SK-N-SH (cell line): ENCODE data around the gene PPP1R14B. TPM values are rescaled to one million over a fixed set of nuclear protein-coding genes. Genes with fewer than 3 reads are reported as not detected.

Experiments
- CTCF ChIA-PET: fragments of 300-600, 350-600 bp; formaldehyde crosslinking; extraction: SDS; loops from one replicate; lab custom pipeline; 2021; lab: Yijun Ruan, JAX
- POLR2A ChIA-PET: fragments of 350-600 bp; sonication (Branson Sonifier 250); formaldehyde crosslinking; extraction: SDS; loops from one replicate; lab custom pipeline; 2020; ENCODE audit warnings: antibody characterized with exemption, inconsistent platforms; lab: Yijun Ruan, JAX
- DNase-seq: peaks from one replicate; pipeline ENCODE4 v3.0.0; 2012
- H2AFZ ChIP-seq: fragments of 200-600 bp; sonication (generic); 2 replicates; pipeline ENCODE4 v1.8.1; 2016; ENCODE audit warnings: antibody characterized with exemption, mild to moderate bottlenecking, low read depth
- H3F3A ChIP-seq: fragments of 200-600 bp; sonication (generic); replicated peaks from 2 replicates; pipeline ENCODE3; 2016; ENCODE audit warnings: antibody characterized with exemption, mild to moderate bottlenecking; ENCODE audit not compliant: insufficient read depth
- H3K27ac ChIP-seq, 2 experiments: fragments of 200-500 bp in 1 of 2; fragments of 200-600 bp in 1 of 2; sonication (Bioruptor generic) in 1 of 2; sonication (generic), shearing (Covaris generic) in 1 of 2; 2 replicates each; pipeline versions ENCODE4 v1.5.1 to v1.6.1; 2014 to 2016; ENCODE audit warnings: low read depth in 2 of 2, inconsistent platforms in 1 of 2, low read length in 1 of 2, mild to moderate bottlenecking in 1 of 2, mixed read lengths in 1 of 2
- H3K27me3 ChIP-seq: fragments of 200-600 bp; sonication (generic), shearing (Covaris generic); 2 replicates; pipeline ENCODE4 v1.6.1; 2016; ENCODE audit warnings: mixed run types; ENCODE audit not compliant: insufficient read depth
- H3K36me3 ChIP-seq, 2 experiments: fragments of 200-500 bp in 1 of 2; fragments of 200-600 bp in 1 of 2; sonication (Bioruptor generic) in 1 of 2; sonication (generic) in 1 of 2; replicated peaks in 1 of 2; 2 replicates each; pipeline versions ENCODE3 to v1.5.1; 2014 to 2016; ENCODE audit warnings: low read length in 1 of 2, mild to moderate bottlenecking in 1 of 2; ENCODE audit not compliant: insufficient read depth in 2 of 2, control insufficient read depth in 1 of 2
- H3K4me1 ChIP-seq, 2 experiments: fragments of 200-500 bp in 1 of 2; fragments of 200-600 bp in 1 of 2; sonication (Bioruptor generic) in 1 of 2; sonication (generic), shearing (Covaris generic) in 1 of 2; 2 replicates each; pipeline versions ENCODE4 v1.5.1 to v1.6.1; 2014 to 2016; ENCODE audit warnings: low read depth in 1 of 2, low read length in 1 of 2, mixed run types in 1 of 2; ENCODE audit not compliant: insufficient read depth in 2 of 2, control insufficient read depth in 1 of 2
- H3K4me2 ChIP-seq: fragments of 200-600 bp; sonication (generic), shearing (Covaris generic); 2 replicates; pipeline ENCODE4 v1.6.1; 2017; ENCODE audit warnings: mixed run types
- H3K4me3 ChIP-seq, 2 experiments: fragments of 200-500 bp in 1 of 2; fragments of 200-600 bp in 1 of 2; sonication (Bioruptor generic) in 1 of 2; sonication (generic), shearing (Covaris generic) in 1 of 2; 2 replicates each; pipeline versions ENCODE4 v1.5.1 to v1.8.1; 2014 to 2016; ENCODE audit warnings: low read depth in 2 of 2, inconsistent platforms in 1 of 2, low read length in 1 of 2, mild to moderate bottlenecking in 1 of 2, mixed read lengths in 1 of 2, moderate library complexity in 1 of 2
- H3K79me2 ChIP-seq: fragments of 200-600 bp; sonication (generic); 2 replicates; pipeline ENCODE4 v1.8.1; 2017; ENCODE audit warnings: mild to moderate bottlenecking; ENCODE audit not compliant: insufficient read depth
- H3K9ac ChIP-seq: fragments of 200-600 bp; sonication (generic); 2 replicates; pipeline ENCODE4 v1.6.1; 2017; ENCODE audit warnings: mixed run types
- H3K9me2 ChIP-seq: fragments of 200-600 bp; sonication (generic); 2 replicates; pipeline ENCODE4 v1.6.1; 2017; ENCODE audit warnings: mixed run types
- H3K9me3 ChIP-seq: fragments of 200-600 bp; sonication (generic); 2 replicates; pipeline ENCODE4 v1.6.1; 2017; ENCODE audit warnings: mixed run types, mild to moderate bottlenecking, moderate library complexity
- H4K20me1 ChIP-seq: fragments of 200-600 bp; sonication (generic); 2 replicates; pipeline ENCODE4 v1.6.1; 2017; ENCODE audit warnings: mild to moderate bottlenecking, mixed run types; ENCODE audit not compliant: insufficient read depth
- EZH2phosphoT487 ChIP-seq: fragments of 200-600 bp; sonication (generic); IDR thresholded peaks from 2 replicates; pipeline ENCODE4 v1.6.1; 2017; ENCODE audit warnings: low read depth, mixed run types, mild to moderate bottlenecking, antibody characterized with exemption, moderate library complexity, borderline replicate concordance
- FOXM1 ChIP-seq: IDR thresholded peaks from 2 replicates; pipeline ENCODE4 v1.4.0; 2012; ENCODE audit warnings: low read depth, mild to moderate bottlenecking
- GATA2 ChIP-seq: sonication (generic); formaldehyde crosslinking; IDR thresholded peaks from 2 replicates; pipeline ENCODE4 v1.5.0; 2020; ENCODE audit warnings: mild to moderate bottlenecking, missing genetic modification reagents
- JUND ChIP-seq: IDR thresholded peaks from 2 replicates; pipeline ENCODE4 v1.4.0; 2012
- MXI1 ChIP-seq: IDR thresholded peaks from 2 replicates; pipeline ENCODE4 v1.6.1; 2012; ENCODE audit warnings: mild to moderate bottlenecking, low read depth, low read length, improper control_type of control experiment
- POLR2AphosphoS5 ChIP-seq: IDR thresholded peaks from 2 replicates; pipeline ENCODE4 v1.6.1; 2012; ENCODE audit warnings: low read depth, low read length
- RAD21 ChIP-seq: IDR thresholded peaks from 2 replicates; pipeline ENCODE4 v1.6.1; 2012; ENCODE audit warnings: mild to moderate bottlenecking, low read length
- REST ChIP-seq: IDR thresholded peaks from 2 replicates; pipeline ENCODE4 v1.6.1; 2012; ENCODE audit warnings: mild to moderate bottlenecking, low read depth, low read length, moderate library complexity
- RXRA ChIP-seq: IDR thresholded peaks from 2 replicates; pipeline ENCODE4 v1.4.0; 2012; ENCODE audit warnings: low read depth, mild to moderate bottlenecking, borderline replicate concordance
- TCF12 ChIP-seq: IDR thresholded peaks from 2 replicates; pipeline ENCODE4 v1.4.0; 2012
- TEAD4 ChIP-seq: IDR thresholded peaks from 2 replicates; pipeline ENCODE4 v1.4.0; 2012; ENCODE audit warnings: mild to moderate bottlenecking, borderline replicate concordance; ENCODE audit not compliant: insufficient read depth
- WGBS: methylation state at CpG from one replicate; pipeline ENCODE4 v1.1.6; 2017; ENCODE audit warnings: low lambda C conversion rate; 5-methylcytosine and 5-hydroxymethylcytosine counted together
- polyA plus RNA-seq, 3 experiments: library from polyadenylated mRNA; depleted of rRNA; stranded (reverse); fragments of >200 nt; gene quantifications; 2 replicates each; pipeline ENCODE4 v1.2.3, GENCODE V29; 2012
- TF ChIP-seq, protein P1 (sequence below): fragments of 200-600 bp; sonication (generic); IDR thresholded peaks from 2 replicates; pipeline ENCODE4 v1.6.1; 2017; ENCODE audit warnings: antibody characterized with exemption, mild to moderate bottlenecking, moderate library complexity
- TF ChIP-seq, protein P2 (sequence below): IDR thresholded peaks from 2 replicates; pipeline ENCODE4 v1.4.0; 2012; ENCODE audit warnings: low read depth, borderline replicate concordance
- TF ChIP-seq, protein P3 (sequence below): IDR thresholded peaks from 2 replicates; pipeline ENCODE4 v1.4.0; 2012; ENCODE audit warnings: low read depth
- TF ChIP-seq, protein P4 (sequence below): fragments of 150-350 bp; IDR thresholded peaks from 2 replicates; pipeline ENCODE4 v1.6.1; 2017; ENCODE audit warnings: antibody characterized with exemption, low read length, low read depth, borderline replicate concordance
- TF ChIP-seq, protein P5 (sequence below): fragments of 150-350 bp; IDR thresholded peaks from 2 replicates; pipeline ENCODE4 v1.6.1; 2016; ENCODE audit warnings: mild to moderate bottlenecking, low read depth, low read length

Gene PPP1R14B
- polyA plus RNA-seq, 1 of the 3 experiments (the other 2 are of a cell fraction): 523 TPM

DNA sequence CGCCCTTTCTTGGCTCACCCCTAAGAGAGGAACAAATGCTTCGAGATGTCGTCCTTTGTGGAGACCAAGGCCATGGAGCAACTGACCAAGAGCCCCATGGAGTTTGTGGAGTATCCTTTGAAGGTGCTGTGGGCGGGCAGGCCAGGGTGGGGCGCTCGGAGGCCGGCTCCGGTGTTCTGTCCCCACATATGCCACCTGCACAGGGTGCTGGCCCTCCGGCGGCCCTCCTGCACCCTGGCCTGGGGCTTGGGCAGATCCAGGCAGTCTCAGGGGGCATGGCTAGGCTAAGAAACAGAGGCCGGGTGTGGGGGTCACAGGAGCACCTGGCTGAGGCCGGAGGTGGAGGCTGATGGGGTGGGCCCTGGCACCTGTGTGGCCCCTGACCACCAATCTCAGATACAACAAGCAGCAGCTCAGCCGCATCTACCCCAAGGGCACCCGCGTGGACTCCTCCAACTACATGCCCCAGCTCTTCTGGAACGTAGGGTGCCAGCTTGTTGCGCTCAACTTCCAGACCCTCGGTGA is 14.9 kb upstream of the PPP1R14B start (continued):
- no peak for TF ChIP-seq TCF12
- TF ChIP-seq, protein P1, sequence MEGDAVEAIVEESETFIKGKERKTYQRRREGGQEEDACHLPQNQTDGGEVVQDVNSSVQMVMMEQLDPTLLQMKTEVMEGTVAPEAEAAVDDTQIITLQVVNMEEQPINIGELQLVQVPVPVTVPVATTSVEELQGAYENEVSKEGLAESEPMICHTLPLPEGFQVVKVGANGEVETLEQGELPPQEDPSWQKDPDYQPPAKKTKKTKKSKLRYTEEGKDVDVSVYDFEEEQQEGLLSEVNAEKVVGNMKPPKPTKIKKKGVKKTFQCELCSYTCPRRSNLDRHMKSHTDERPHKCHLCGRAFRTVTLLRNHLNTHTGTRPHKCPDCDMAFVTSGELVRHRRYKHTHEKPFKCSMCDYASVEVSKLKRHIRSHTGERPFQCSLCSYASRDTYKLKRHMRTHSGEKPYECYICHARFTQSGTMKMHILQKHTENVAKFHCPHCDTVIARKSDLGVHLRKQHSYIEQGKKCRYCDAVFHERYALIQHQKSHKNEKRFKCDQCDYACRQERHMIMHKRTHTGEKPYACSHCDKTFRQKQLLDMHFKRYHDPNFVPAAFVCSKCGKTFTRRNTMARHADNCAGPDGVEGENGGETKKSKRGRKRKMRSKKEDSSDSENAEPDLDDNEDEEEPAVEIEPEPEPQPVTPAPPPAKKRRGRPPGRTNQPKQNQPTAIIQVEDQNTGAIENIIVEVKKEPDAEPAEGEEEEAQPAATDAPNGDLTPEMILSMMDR: no peak
- TF ChIP-seq RXRA: no peak
- TF ChIP-seq POLR2AphosphoS5: no peak
- TF ChIP-seq FOXM1: no peak
- TF ChIP-seq, protein P2, sequence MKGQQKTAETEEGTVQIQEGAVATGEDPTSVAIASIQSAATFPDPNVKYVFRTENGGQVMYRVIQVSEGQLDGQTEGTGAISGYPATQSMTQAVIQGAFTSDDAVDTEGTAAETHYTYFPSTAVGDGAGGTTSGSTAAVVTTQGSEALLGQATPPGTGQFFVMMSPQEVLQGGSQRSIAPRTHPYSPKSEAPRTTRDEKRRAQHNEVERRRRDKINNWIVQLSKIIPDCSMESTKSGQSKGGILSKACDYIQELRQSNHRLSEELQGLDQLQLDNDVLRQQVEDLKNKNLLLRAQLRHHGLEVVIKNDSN: no peak
- TF ChIP-seq, protein P3, sequence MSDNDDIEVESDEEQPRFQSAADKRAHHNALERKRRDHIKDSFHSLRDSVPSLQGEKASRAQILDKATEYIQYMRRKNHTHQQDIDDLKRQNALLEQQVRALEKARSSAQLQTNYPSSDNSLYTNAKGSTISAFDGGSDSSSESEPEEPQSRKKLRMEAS: no peak
- TF ChIP-seq JUND: no peak

- no peaks in the 10 kb centered on the region for H3K9me3 ChIP-seq
- H3K36me3 ChIP-seq: peaks cover 30 to 33% of the 10 kb centered on the region in 2 experiments
- H3K79me2 ChIP-seq: no peaks in the 10 kb centered on the region; the same call in none of the 2 replicates
- no peak overlapping the region for H3K9ac ChIP-seq
- H3K4me1 ChIP-seq: peaks cover 0 to 27% of the 10 kb centered on the region in 2 experiments; a peak in 2 of 4 replicates
- CTCF ChIA-PET: interaction anchor here (5.7 kb wide), 1 partner anchor 9 kb away, joined by 119 read pairs; the partner anchor contains the start of gene PLCB3
- peaks cover 3% of the 10 kb centered on the region for H3F3A ChIP-seq
- no peaks in the 10 kb centered on the region for H4K20me1 ChIP-seq
- 94% methylated on average over 6 of the region's 6 CpGs for WGBS
- no peak overlapping the region for H2AFZ ChIP-seq
- POLR2A ChIA-PET: no interaction called here
- H3K4me2 ChIP-seq: no peak overlapping the region
- H3K9me2 ChIP-seq: no peaks in the 10 kb centered on the region
- TF ChIP-seq REST: no peak
- TF ChIP-seq, protein P4, sequence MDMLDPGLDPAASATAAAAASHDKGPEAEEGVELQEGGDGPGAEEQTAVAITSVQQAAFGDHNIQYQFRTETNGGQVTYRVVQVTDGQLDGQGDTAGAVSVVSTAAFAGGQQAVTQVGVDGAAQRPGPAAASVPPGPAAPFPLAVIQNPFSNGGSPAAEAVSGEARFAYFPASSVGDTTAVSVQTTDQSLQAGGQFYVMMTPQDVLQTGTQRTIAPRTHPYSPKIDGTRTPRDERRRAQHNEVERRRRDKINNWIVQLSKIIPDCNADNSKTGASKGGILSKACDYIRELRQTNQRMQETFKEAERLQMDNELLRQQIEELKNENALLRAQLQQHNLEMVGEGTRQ: no peak
- no peak for TF ChIP-seq EZH2phosphoT487
- TF ChIP-seq GATA2 (CRISPR knock-in tag): no peak
- TF ChIP-seq TEAD4: no peak
- TF ChIP-seq, protein P5, sequence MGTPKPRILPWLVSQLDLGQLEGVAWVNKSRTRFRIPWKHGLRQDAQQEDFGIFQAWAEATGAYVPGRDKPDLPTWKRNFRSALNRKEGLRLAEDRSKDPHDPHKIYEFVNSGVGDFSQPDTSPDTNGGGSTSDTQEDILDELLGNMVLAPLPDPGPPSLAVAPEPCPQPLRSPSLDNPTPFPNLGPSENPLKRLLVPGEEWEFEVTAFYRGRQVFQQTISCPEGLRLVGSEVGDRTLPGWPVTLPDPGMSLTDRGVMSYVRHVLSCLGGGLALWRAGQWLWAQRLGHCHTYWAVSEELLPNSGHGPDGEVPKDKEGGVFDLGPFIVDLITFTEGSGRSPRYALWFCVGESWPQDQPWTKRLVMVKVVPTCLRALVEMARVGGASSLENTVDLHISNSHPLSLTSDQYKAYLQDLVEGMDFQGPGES: no peak
- no peak for TF ChIP-seq RAD21
- no peak for TF ChIP-seq MXI1
- TF ChIP-seq, all 33 proteins: peak for 0
- DNase-seq: no peak
- H3K27ac ChIP-seq: no peak overlapping the region
- no peaks in the 10 kb centered on the region for H3K27me3 ChIP-seq
- H3K4me3 ChIP-seq: no peak overlapping the region
Observed at GRCh38 chr11:64260147-64260708, 13.5 kb upstream of the PPP1R14B start.
